Endothelial cell (in vitro differentiated cells): ENCODE results near the gene FBRSL1. TPM values are rescaled to one million over a fixed set of nuclear protein-coding genes. Genes with fewer than 3 reads are reported as not detected.

Experiments
- DNase-seq: peaks from one replicate; pipeline ENCODE4 v3.0.0; 2021; ENCODE audit warnings: low spot score
- H3K27ac Mint-ChIP-seq: one replicate; pipeline ENCODE4 v1.8.0; 2021; ENCODE audit warnings: mixed read lengths, inconsistent platforms; ENCODE audit not compliant: unreplicated experiment
- H3K27me3 Mint-ChIP-seq: one replicate; pipeline ENCODE4 v1.8.0; 2021; ENCODE audit warnings: mild to moderate bottlenecking, moderate library complexity, mixed read lengths, inconsistent platforms; ENCODE audit not compliant: unreplicated experiment
- H3K36me3 Mint-ChIP-seq: one replicate; pipeline ENCODE4 v1.8.0; 2021; ENCODE audit warnings: mild to moderate bottlenecking, low read depth, mixed read lengths, inconsistent platforms; ENCODE audit not compliant: unreplicated experiment
- H3K4me1 Mint-ChIP-seq: one replicate; pipeline ENCODE4 v1.8.0; 2021; ENCODE audit warnings: mild to moderate bottlenecking, mixed read lengths, inconsistent platforms; ENCODE audit not compliant: unreplicated experiment
- H3K4me3 Mint-ChIP-seq: one replicate; pipeline ENCODE4 v1.8.0; 2021; ENCODE audit warnings: mild to moderate bottlenecking, mixed read lengths, inconsistent platforms; ENCODE audit not compliant: unreplicated experiment
- H3K9me3 Mint-ChIP-seq: one replicate; pipeline ENCODE4 v1.8.0; 2021; ENCODE audit warnings: mixed read lengths, inconsistent platforms; ENCODE audit not compliant: unreplicated experiment
- CTCF ChIP-seq: fragments of 200-600 bp; sonication (generic); IDR thresholded peaks from one replicate; pipeline ENCODE4 v1.5.0; 2021; ENCODE audit warnings: antibody characterized with exemption; ENCODE audit not compliant: unreplicated experiment
- total RNA-seq: library from RNA; stranded (reverse); fragmentation: NEBNext Ultra II Directional; extraction: Animal tissue kit (Norgen Biotek cat#: 25700); gene quantifications from one replicate; pipeline ENCODE4 v1.2.1, GENCODE V29; 2021; ENCODE audit not compliant: unreplicated experiment

FBRSL1 gene
- total RNA-seq, 1 donor from 2014 or later: 38.4 TPM

DNA sequence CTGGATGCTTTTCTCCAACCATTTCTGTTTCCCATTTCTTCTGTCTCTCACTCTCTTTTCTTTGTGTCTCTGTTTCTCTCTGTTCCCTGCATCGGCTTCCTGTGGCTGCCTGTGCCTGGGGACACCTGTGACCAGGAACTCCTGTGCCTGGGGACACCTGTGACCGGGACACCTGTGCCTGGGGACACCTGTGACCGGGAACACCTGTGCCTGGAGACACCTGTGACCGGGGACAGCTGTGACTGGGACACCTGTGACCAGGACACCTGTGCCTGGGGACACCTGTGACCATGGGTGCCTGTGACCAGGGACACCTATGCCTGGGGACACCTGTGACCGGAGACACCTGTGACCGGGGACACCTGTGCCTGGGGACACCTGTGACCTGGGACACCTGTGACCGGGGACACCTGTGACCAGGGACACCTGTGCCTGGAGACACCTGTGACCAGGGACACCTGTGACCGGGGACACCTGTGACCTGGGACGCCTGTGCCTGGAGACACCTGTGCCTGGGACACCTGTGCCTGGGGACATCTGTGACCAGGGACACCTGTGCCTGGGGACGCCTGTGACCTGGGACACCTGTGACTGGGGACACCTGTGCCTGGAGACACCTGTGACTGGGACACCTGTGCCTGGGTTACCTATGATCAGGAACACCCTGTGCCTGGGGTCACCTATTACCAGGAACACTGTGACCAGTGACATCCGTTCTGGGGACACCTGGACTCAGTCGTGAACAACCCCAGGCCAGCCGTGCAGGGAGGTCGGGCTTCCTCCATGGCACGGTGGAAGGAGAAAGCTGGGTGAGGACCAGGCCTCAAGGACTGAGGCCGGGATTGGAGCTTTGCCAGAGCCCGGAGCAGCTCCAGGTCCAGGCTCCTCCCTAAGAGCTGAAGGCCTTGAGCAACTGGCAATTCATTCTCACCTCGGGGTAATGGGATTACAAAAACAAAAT is 23.4 kb upstream of the FBRSL1 start:
- Mint-ChIP-seq H3K4me1 (peaks cover 4% of the 10 kb centered on the region), H3K27me3 (peaks cover 8% of the 10 kb centered on the region), H3K9me3 (no peaks in the 10 kb centered on the region), H3K36me3 (peaks cover 4% of the 10 kb centered on the region), H3K4me3 (no peak overlapping the region), H3K27ac (peak overlapping the region; percentile 44)
- no peak for DNase-seq
- TF ChIP-seq CTCF: no peak

GRCh38 chr12:132467511-132467910 is 22.4 kb upstream of the FBRSL1 start:
- Mint-ChIP-seq H3K9me3 (no peaks in the 10 kb centered on the region), H3K27ac (no peak overlapping the region), H3K36me3 (peaks cover 4% of the 10 kb centered on the region), H3K4me1 (peaks cover 4% of the 10 kb centered on the region), H3K27me3 (peaks cover 8% of the 10 kb centered on the region), H3K4me3 (no peak overlapping the region)
- TF ChIP-seq CTCF: no peak
- no peak for DNase-seq

GRCh38 chr12:132469423-132469822 is 20.5 kb upstream of the FBRSL1 start:
- DNase-seq: no peak
- Mint-ChIP-seq H3K9me3 (no peaks in the 10 kb centered on the region), H3K36me3 (peaks cover 4% of the 10 kb centered on the region), H3K27me3 (peaks cover 8% of the 10 kb centered on the region), H3K27ac (no peak overlapping the region), H3K4me1 (peaks cover 4% of the 10 kb centered on the region), H3K4me3 (no peak overlapping the region)
- no peak for TF ChIP-seq CTCF

GRCh38 chr12:132470397-132470796 is 19.6 kb upstream of the FBRSL1 start:
- no peak for TF ChIP-seq CTCF
- H3K4me3 Mint-ChIP-seq: no peak overlapping the region
- H3K9me3 Mint-ChIP-seq: no peaks in the 10 kb centered on the region
- H3K27me3 Mint-ChIP-seq: peaks cover 8% of the 10 kb centered on the region
- no peak overlapping the region for H3K27ac Mint-ChIP-seq
- H3K36me3 Mint-ChIP-seq: peaks cover 4% of the 10 kb centered on the region
- no peak for DNase-seq
- H3K4me1 Mint-ChIP-seq: peaks cover 4% of the 10 kb centered on the region
